Ovary (tissue), 9 donors: ENCODE results near the gene MEF2D. TPM values are rescaled to one million over a fixed set of nuclear protein-coding genes. Genes with fewer than 3 reads are reported as not detected.
A peak's percentile ranks its signal among the peaks of the same experiment; 100 is the strongest.

ENCODE experiments used
- DNase-seq, 5 donors: peaks; one replicate each; pipeline ENCODE4 v3.0.0-alpha.2; 2019 to 2020
- H3K27ac ChIP-seq, 2 donors: fragments of 200-600 bp; one replicate each; pipeline versions ENCODE4 v1.5.1 to v1.8.0; 2019 to 2022
- H3K27me3 ChIP-seq: fragments of 200-600 bp; one replicate; pipeline ENCODE4 v1.8.0; 2022
- H3K36me3 ChIP-seq: fragments of 200-600 bp; sonication (generic); one replicate; pipeline ENCODE4 v1.5.1; 2019
- H3K4me1 ChIP-seq: one replicate; pipeline ENCODE4 v1.8.1; 2013; ENCODE audit warnings: mild to moderate bottlenecking, moderate library complexity; ENCODE audit not compliant: insufficient read depth
- H3K4me3 ChIP-seq: fragments of 200-600 bp; sonication (generic); one replicate; pipeline ENCODE4 v1.5.1; 2017
- H3K9me3 ChIP-seq, 2 donors: fragments of 200-600 bp in 1 of 2; sonication (generic) in 1 of 2; one replicate each; pipeline versions ENCODE4 v1.5.1 to v1.8.1; 2013 to 2019; ENCODE audit warnings: mild to moderate bottlenecking in 1 of 2, moderate library complexity in 1 of 2
- CTCF ChIP-seq, 3 donors: fragments of 450-650 bp in 2 of 3; fragments of 200-600 bp in 1 of 3; IDR thresholded peaks; one replicate each; pipeline versions ENCODE4 v1.5.1 to v1.8.0; 2016 to 2022; ENCODE audit warnings: antibody characterized with exemption in 3 of 3, mild to moderate bottlenecking in 1 of 3
- EP300 ChIP-seq: sonication (generic); formaldehyde crosslinking; IDR thresholded peaks from one replicate; pipeline ENCODE4 v1.6.1; 2017; ENCODE audit warnings: antibody characterized with exemption
- POLR2A ChIP-seq: fragments of 450-650 bp; IDR thresholded peaks from one replicate; pipeline ENCODE4 v1.6.1; 2017; ENCODE audit warnings: antibody characterized with exemption, mild to moderate bottlenecking, moderate library complexity
- WGBS, 3 donors: extraction: QIAGEN DNeasy Blood & Tissue Kit in 1 of 3; methylation state at CpG; one replicate each; pipeline versions ENCODE4 v1.1.5 to v1.1.7; 2013 to 2017; 5-methylcytosine and 5-hydroxymethylcytosine counted together
- intact Hi-C, 4 donors: fragments of 100-400 bp; cut with DNase I; formaldehyde crosslinking; loops; one replicate each; pipeline versions ENCODE4 v1.11.0 to v1.15.1; 2022 to 2023
- polyA plus RNA-seq, 2 donors: library from polyadenylated mRNA; stranded (reverse); fragments of 200-250 nt in 1 of 2; fragments of 350-450 nt in 1 of 2; fragmentation: Illumina TruSeq in 1 of 2; extraction: RNeasy Lipid Tissue Mini Kit (QIAGEN cat#74804) in 1 of 2; gene quantifications; one replicate each; pipeline ENCODE4 v1.2.3, GENCODE V29; 2013 to 2014
- total RNA-seq, 7 donors: library from RNA; depleted of rRNA in 2 of 7; stranded (reverse); fragments of >200 nt in 2 of 7; fragmentation: NEBNext Ultra II Directional in 3 of 7; extraction: Animal tissue kit (Norgen Biotek cat#: 25700) in 3 of 7; gene quantifications; one replicate each; pipeline versions ENCODE4 v1.1.0 to v1.2.4, GENCODE V29; 2016 to 2023
- donor health status: DM: no; HTN: no; CAD: no; lungs with moderate emphysema.
- donor health status: DM: no; HTN: no; CAD: no.
- donor health status: Bipolar disorder and iron deficiency.
- donor health status: DM: yes; HTN: yes; CAD: no.
- donor health status: DM: no; HTN: no; CAD: no.
- donor health status: DM: yes; HTN: yes; CAD: no.

The MEF2D gene
- total and polyA plus RNA-seq, 9 donors = 30.0 to 96.6 (median 57.6) TPM

- Histone ChIP-seq H3K27ac (no peak overlapping the region), H3K36me3 (no peaks in the 10 kb centered on the region), H3K9me3 (no peaks in the 10 kb centered on the region), H3K4me3 (peak overlapping the region; percentile 17), H3K27me3 (no peaks in the 10 kb centered on the region), H3K4me1 (peaks cover 4% of the 10 kb centered on the region)
- no peak for DNase-seq
- no peak for TF ChIP-seq EP300
- TF ChIP-seq CTCF (IDR thresholded peaks at IDR 0.05) = no peak
- TF ChIP-seq POLR2A = no peak
- intact Hi-C loops = no loop called here
- 1 to 4% (median 2%) methylated on average over 55 to 59 of the region's 59 CpGs for WGBS, 3 donors
Measured at GRCh38 chr1:156435545-156436140, 64.9 kb downstream of the MEF2D start.

- DNase-seq = no peak
- Histone ChIP-seq H3K4me1 (peaks cover 4% of the 10 kb centered on the region), H3K27ac (no peak overlapping the region), H3K27me3 (no peaks in the 10 kb centered on the region), H3K9me3 (no peaks in the 10 kb centered on the region), H3K4me3 (no peak overlapping the region), H3K36me3 (no peaks in the 10 kb centered on the region)
- TF ChIP-seq POLR2A (no peak), EP300 (no peak), CTCF (IDR thresholded peaks at IDR 0.05) (no peak)
- 24 to 36% (median 27%) methylated on average over 20 of the region's 20 CpGs for WGBS, 3 donors
- intact Hi-C loops = loop anchor here in 1 of 4 donors (5.0 kb wide), 1 partner anchor 43 kb away; no protein-coding TSS in a partner anchor
Measured at GRCh38 chr1:156434989-156435544, 65.5 kb downstream of the MEF2D start.

GRCh38 chr1:156433602-156434001 lies 67.0 kb downstream of the MEF2D start:
- Histone ChIP-seq H3K36me3 (no peaks in the 10 kb centered on the region), H3K27me3 (no peaks in the 10 kb centered on the region), H3K27ac (no peak overlapping the region), H3K4me3 (no peak overlapping the region), H3K4me1 (peaks cover 4% of the 10 kb centered on the region), H3K9me3 (no peaks in the 10 kb centered on the region)
- intact Hi-C loops = loop anchor here in 1 of 4 donors (5.0 kb wide), 1 partner anchor 41 kb away; no protein-coding TSS in a partner anchor
- TF ChIP-seq EP300 = no peak
- TF ChIP-seq POLR2A = no peak
- no peak for TF ChIP-seq CTCF (IDR thresholded peaks at IDR 0.05)
- DNase-seq = no peak
- 40 to 69% (median 56%) methylated on average over 1 of the region's 1 CpG for WGBS, 3 donors

GRCh38 chr1:156433032-156433431 lies 67.5 kb downstream of the MEF2D start:
- no peaks in the 10 kb centered on the region for H3K9me3 ChIP-seq
- H3K27me3 ChIP-seq = no peaks in the 10 kb centered on the region
- no peak for TF ChIP-seq CTCF (IDR thresholded peaks at IDR 0.05)
- TF ChIP-seq EP300 = no peak
- no peak for TF ChIP-seq POLR2A
- H3K27ac ChIP-seq = no peak overlapping the region
- intact Hi-C loops = loop anchor here in 1 of 4 donors (5.0 kb wide), 1 partner anchor 41 kb away; no protein-coding TSS in a partner anchor
- DNase-seq = no peak
- H3K4me1 ChIP-seq = peaks cover 4% of the 10 kb centered on the region
- no peak overlapping the region for H3K4me3 ChIP-seq
- 17 to 25% (median 20%) methylated on average over 4 of the region's 4 CpGs for WGBS, 3 donors
- no peaks in the 10 kb centered on the region for H3K36me3 ChIP-seq
